GM20431 (cell line): ENCODE measurements around the gene CTIF.

Experiments
- in situ Hi-C: fragments of 300-500 bp; cut with MseI, MboI; formaldehyde crosslinking; loops from one replicate; pipeline ENCODE4 v1.15.0; 2020; ENCODE audit warnings: low sequenced_read_pairs; ENCODE audit not compliant: unreplicated experiment

CTIF gene

GRCh38 chr18:48773821-48774220, 235.0 kb downstream of the CTIF start:
- in situ Hi-C loops, result loop anchor here (10.0 kb wide), 1 partner anchor 99 kb away; no protein-coding TSS in a partner anchor

GRCh38 chr18:48774941-48775340, 236.1 kb downstream of the CTIF start:
- in situ Hi-C loops, result loop anchor here (10.0 kb wide), 1 partner anchor 100 kb away; no protein-coding TSS in a partner anchor

DNA sequence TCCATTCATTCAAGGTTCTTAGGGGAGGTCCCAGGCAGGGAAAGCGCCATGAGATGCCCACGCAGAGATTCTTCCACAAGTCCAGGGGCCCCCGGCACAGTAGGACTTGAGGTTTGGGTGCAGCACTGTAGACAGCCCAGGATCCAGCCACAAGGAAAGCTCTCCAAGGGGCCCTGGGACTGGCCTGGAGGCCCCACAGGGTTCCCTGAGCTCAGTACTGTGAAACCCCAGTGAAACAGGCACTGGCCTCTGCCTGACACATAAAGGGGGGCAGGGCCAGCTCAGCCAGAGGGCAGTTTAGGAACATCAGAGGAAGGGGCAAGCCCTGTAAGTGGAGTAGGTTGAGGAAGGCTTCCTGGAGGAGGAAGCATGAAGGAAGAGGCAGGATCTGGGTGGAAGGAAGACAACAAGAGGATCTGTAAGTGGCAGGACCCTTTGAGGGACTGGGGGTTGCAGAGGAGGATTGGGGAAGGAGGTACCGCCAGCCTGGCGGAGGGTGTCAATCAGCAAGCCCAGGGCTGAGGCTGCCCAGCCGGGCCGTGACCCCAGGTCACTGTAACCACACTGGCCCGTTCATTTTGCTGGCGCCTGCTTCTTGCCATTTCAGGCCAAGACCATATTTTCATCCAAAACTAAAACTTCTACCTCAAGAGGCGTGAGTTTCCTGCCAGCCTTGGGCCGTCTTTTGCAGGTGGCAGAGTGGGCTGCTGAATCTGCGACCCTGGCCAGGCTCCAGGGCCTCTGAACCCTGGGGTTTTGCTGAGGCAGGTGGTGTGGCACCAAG, 236.7 kb downstream of the CTIF start:
- in situ Hi-C loops, result loop anchor here (10.0 kb wide), 1 partner anchor 101 kb away; no protein-coding TSS in a partner anchor

DNA sequence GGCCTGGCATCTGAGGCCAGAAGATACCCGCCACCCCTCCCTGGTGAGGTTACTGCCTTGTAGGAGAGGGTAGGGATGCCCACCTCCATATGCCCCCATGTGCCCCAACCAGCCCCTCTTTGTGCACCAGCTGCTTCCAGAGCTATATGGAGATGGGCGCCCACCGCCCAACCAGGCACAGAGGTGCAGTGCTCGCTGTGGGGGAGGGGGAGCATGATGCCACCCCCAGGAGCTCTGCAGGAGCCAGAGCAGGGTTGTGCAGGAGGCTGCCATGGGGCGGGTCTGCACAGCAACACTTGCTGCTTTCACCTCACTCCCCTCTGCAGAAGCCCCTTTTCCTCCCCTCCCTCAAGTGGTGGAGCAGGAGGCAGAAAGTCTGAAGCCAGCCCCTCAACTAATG, 237.3 kb downstream of the CTIF start:
- in situ Hi-C loops, result loop anchor here (10.0 kb wide), 1 partner anchor 101 kb away; no protein-coding TSS in a partner anchor

DNA sequence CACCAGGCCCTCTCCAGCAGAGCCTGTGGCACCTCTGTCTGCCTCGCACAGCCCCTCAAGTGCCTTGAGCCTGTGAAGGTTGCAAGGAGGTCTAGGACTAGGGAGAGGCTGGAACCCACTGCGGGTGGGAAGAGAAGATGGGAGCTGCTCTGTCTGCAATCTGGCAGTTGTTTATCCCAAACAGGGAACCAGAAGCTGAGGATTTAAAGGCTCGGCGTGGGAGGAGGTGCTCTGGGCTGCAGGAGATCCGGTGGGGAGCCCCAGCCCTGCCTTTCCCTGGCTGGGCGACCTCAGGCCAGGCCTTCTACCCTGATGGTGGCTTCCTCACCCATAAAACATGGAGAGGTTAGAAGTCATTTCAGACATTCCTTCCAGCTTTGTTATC, 237.8 kb downstream of the CTIF start:
- in situ Hi-C loops, result loop anchor here (10.0 kb wide), 1 partner anchor 102 kb away; no protein-coding TSS in a partner anchor

GRCh38 chr18:48777026-48777743, 238.4 kb downstream of the CTIF start:
- in situ Hi-C loops, result loop anchor here (10.0 kb wide), 1 partner anchor 102 kb away; no protein-coding TSS in a partner anchor

GRCh38 chr18:48777744-48778116, 238.9 kb downstream of the CTIF start:
- in situ Hi-C loops, result loop anchor here (10.0 kb wide), 1 partner anchor 103 kb away; no protein-coding TSS in a partner anchor

DNA sequence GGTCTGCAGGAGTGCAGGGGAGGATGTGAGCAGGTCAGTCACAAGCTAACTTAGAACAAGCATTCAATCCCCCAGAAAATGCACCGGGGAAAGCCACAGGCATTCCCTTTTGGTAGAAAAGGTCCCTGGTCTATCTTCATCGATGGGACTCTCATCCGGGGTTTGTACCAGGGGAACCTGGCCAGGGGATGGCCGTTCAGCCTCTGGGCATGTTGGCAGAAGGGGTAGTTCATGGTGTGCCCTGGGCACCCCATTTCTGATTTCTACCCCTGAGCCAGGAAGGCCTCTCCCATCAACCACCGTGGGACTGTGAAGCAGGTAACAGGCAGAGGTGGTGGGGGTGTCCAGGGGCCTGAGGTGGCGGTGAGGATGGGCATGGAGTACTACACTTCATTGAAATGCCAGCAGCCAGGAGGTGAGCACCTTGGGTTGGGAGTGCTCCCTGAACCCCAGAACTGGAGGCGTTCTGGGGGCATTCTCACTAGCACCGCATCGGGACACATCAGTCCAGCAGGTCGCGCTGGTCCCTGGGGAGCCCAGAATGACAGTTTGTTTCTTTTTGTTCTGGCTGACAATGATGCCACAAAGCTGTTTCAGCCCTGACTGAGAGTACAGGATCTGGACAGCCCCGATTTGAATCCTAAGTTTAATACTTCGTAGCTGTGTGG, 239.6 kb downstream of the CTIF start:
- in situ Hi-C loops, result loop anchor here (10.0 kb wide), 1 partner anchor 104 kb away; no protein-coding TSS in a partner anchor

DNA sequence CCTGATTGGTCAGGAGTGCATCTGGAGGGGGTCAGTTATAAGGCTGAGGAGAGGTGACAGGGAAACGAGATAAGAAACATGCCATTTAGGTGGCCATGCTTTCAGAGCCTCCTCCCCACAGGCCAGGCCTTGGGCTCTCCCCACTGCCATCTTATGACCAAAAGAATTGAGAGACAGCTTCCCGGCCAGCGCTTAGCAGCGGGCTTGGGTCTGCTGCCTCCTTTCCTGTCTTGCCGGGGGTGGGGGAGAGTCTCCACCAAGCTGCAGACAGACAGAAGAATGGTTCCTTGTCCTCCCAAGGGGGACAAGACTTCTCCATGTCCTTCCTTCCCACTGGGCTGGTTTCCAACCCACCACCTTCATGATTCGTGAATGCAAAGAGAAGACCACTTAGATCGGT, 240.6 kb downstream of the CTIF start:
- in situ Hi-C loops, result loop anchor here (10.0 kb wide), 1 partner anchor 105 kb away; no protein-coding TSS in a partner anchor

DNA sequence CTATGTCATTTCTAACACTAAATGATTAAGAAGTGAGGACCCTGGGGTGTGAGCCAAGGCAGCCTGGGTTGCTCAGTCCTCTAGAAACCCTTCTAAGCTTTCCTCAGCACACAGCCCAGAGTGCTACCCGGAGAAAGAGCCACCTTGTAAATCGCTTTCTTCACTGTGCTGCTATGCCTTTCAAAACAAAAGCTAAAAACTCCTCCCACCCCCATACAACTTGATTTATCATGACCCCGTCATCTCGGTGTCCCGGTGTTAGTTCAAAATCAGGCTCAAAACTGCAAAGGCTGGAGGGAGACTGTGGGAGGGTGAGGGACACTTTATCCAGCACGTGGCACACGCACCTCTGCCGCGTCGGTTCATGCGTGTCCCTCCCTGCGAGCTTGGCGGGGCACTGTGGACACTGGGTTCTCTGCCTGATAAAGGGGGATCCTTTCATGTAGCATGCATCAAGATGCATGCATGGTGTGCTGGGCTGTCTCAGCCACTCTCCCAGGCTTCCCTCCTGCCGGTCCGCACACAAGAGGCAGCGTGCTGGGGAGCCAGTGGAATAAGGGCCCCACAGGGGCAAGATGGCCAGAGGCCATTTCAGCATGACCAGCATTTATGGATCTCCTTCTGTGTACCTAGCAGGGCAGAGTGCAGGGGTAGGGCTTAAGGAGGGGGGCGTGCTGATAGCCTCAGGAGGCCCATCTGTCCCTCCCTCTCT, 241.5 kb downstream of the CTIF start:
- in situ Hi-C loops, result no loop called here

DNA sequence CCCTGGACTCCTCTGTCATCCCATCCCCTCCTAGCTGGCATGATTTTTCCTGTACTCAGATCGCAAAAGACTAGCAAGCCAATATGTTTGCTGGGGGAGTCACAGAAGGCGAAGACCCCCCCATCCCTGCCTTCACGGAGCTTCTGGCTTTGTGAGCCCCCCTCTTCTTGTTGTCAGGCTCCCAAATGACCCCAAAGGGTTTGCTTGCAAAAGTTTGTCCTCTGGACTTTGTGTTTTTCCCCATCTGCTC, 242.0 kb downstream of the CTIF start:
- in situ Hi-C loops, result no loop called here

GRCh38 chr18:48781163-48781987, 242.5 kb downstream of the CTIF start:
- in situ Hi-C loops, result no loop called here

- in situ Hi-C loops, result no loop called here
Measured at GRCh38 chr18:48781988-48782363, 243.1 kb downstream of the CTIF start.

GRCh38 chr18:48782381-48782861, 243.6 kb downstream of the CTIF start:
- in situ Hi-C loops, result no loop called here

GRCh38 chr18:48783616-48784520, 245.0 kb downstream of the CTIF start:
- in situ Hi-C loops, result no loop called here

- in situ Hi-C loops, result no loop called here
Measured at GRCh38 chr18:48784656-48785055, 245.8 kb downstream of the CTIF start.

DNA sequence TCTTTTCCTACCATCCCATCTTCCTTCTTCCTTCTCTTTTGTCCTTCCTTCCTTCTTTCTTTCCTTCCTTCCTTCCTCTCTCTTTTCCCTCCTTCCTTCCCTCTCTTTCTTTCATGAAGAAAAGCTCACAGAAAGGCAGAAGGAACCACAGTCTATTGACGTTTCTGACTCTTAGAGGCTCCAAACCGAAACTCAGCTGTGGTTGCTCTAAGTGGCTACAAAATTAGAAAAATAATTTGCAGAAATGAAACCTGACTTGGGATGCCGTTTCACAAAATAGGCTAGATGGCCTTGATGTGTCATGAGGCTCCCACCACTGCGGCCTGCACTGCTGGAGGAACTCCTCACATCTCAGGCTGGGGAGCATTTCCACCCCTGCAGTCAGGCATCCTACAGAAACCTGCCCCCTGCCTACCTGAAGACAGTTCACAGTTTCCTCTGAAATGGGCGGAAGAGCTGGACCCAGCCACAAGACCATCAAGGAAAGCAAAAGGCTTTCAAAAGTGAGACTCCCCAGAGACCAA, 246.3 kb downstream of the CTIF start:
- in situ Hi-C loops, result no loop called here
